Panc1 (cell line): ENCODE measurements around the gene DDX19B.

ENCODE experiments used
- POLR2AphosphoS5 ChIP-seq: IDR thresholded peaks from 2 replicates; pipeline ENCODE4 v1.6.1; 2012; ENCODE audit warnings: mild to moderate bottlenecking, low read depth, low read length, moderate library complexity
- TF ChIP-seq, protein P1 (sequence below): fragments of 450-650 bp; IDR thresholded peaks from 2 replicates; pipeline ENCODE4 v1.5.1; 2017; ENCODE audit warnings: mild to moderate bottlenecking
- TF ChIP-seq, protein P2 (sequence below), 2 experiments: IDR thresholded peaks; 2 replicates each; pipeline ENCODE4 v1.6.1; 2011 to 2012; ENCODE audit warnings: low read depth in 2 of 2, control low read depth in 1 of 2, low read length in 1 of 2, mild to moderate bottlenecking in 1 of 2, moderate library complexity in 1 of 2; ENCODE audit not compliant: insufficient read depth in 1 of 2

DNA sequence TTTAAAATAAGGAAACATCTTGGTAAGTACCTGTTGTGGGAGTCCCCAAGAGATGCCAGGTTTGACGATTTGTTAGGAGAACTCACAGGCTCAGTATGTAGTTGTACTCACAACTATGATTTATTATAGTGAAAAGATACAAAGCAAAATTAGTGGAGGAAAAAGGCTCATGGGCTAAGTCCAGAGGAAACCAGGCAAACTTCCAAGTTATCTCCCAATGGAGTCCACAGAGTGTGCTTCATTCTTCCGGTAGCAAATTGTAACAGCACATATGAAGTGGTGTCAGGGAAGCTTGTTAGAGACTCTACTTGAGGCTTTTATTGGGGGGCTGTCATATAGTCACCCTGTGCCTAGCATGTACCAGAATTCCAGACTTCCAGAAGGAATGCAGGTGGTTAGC lies 50.0 kb downstream of the DDX19B start:
- TF ChIP-seq, protein P1, sequence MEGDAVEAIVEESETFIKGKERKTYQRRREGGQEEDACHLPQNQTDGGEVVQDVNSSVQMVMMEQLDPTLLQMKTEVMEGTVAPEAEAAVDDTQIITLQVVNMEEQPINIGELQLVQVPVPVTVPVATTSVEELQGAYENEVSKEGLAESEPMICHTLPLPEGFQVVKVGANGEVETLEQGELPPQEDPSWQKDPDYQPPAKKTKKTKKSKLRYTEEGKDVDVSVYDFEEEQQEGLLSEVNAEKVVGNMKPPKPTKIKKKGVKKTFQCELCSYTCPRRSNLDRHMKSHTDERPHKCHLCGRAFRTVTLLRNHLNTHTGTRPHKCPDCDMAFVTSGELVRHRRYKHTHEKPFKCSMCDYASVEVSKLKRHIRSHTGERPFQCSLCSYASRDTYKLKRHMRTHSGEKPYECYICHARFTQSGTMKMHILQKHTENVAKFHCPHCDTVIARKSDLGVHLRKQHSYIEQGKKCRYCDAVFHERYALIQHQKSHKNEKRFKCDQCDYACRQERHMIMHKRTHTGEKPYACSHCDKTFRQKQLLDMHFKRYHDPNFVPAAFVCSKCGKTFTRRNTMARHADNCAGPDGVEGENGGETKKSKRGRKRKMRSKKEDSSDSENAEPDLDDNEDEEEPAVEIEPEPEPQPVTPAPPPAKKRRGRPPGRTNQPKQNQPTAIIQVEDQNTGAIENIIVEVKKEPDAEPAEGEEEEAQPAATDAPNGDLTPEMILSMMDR: no peak
- no peak for TF ChIP-seq POLR2AphosphoS5
- TF ChIP-seq, protein P2, sequence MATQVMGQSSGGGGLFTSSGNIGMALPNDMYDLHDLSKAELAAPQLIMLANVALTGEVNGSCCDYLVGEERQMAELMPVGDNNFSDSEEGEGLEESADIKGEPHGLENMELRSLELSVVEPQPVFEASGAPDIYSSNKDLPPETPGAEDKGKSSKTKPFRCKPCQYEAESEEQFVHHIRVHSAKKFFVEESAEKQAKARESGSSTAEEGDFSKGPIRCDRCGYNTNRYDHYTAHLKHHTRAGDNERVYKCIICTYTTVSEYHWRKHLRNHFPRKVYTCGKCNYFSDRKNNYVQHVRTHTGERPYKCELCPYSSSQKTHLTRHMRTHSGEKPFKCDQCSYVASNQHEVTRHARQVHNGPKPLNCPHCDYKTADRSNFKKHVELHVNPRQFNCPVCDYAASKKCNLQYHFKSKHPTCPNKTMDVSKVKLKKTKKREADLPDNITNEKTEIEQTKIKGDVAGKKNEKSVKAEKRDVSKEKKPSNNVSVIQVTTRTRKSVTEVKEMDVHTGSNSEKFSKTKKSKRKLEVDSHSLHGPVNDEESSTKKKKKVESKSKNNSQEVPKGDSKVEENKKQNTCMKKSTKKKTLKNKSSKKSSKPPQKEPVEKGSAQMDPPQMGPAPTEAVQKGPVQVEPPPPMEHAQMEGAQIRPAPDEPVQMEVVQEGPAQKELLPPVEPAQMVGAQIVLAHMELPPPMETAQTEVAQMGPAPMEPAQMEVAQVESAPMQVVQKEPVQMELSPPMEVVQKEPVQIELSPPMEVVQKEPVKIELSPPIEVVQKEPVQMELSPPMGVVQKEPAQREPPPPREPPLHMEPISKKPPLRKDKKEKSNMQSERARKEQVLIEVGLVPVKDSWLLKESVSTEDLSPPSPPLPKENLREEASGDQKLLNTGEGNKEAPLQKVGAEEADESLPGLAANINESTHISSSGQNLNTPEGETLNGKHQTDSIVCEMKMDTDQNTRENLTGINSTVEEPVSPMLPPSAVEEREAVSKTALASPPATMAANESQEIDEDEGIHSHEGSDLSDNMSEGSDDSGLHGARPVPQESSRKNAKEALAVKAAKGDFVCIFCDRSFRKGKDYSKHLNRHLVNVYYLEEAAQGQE (IDR thresholded peaks at IDR 0.05; ENCODE audit: insufficient read depth in 1 of 2, low read depth in 2 of 2, low read length in 1 of 2): no peak
